ENCODE results near the gene TRIM7.

Gene TRIM7

GRCh38 chr5:181160755-181161533 lies 44.1 kb downstream of the TRIM7 start:
- TF ChIP-seq CREB1 (IDR thresholded peaks at IDR 0.05; ENCODE audit: low read depth), result peak; percentile 74
- TF ChIP-seq MAX (IDR thresholded peaks at IDR 0.05), result peak; percentile 87

GRCh38 chr5:181160152-181160754 lies 44.7 kb downstream of the TRIM7 start:
- no peak for TF ChIP-seq TEAD4 (IDR thresholded peaks at IDR 0.05)
- TF ChIP-seq TCF12 (IDR thresholded peaks at IDR 0.05; ENCODE audit: low read depth), result no peak
- TF ChIP-seq EP300 (IDR thresholded peaks at IDR 0.05; ENCODE audit: borderline replicate concordance), result no peak
- no peak for TF ChIP-seq MAX (IDR thresholded peaks at IDR 0.05)
- no peak for TF ChIP-seq USF1 (IDR thresholded peaks at IDR 0.05)
- peak; percentile 73 for TF ChIP-seq CREB1 (IDR thresholded peaks at IDR 0.05; ENCODE audit: low read depth)
- TF ChIP-seq ZBTB7A (IDR thresholded peaks at IDR 0.05; ENCODE audit: low read depth), result no peak
- TF ChIP-seq RAD21 (IDR thresholded peaks at IDR 0.05; ENCODE audit: low read depth), result no peak

GRCh38 chr5:181159286-181160151 lies 45.5 kb downstream of the TRIM7 start:
- TF ChIP-seq CREB1 (IDR thresholded peaks at IDR 0.05; ENCODE audit: low read depth), result no peak
- TF ChIP-seq RAD21 (IDR thresholded peaks at IDR 0.05; ENCODE audit: low read depth), result peak; percentile 92

GRCh38 chr5:181158869-181159268 lies 46.1 kb downstream of the TRIM7 start:
- TF ChIP-seq USF1 (IDR thresholded peaks at IDR 0.05), result no peak
- TF ChIP-seq EGR1 (IDR thresholded peaks at IDR 0.05), result no peak
- TF ChIP-seq TEAD4 (IDR thresholded peaks at IDR 0.05), result no peak
- TF ChIP-seq FOXM1 (IDR thresholded peaks at IDR 0.05; ENCODE audit: borderline replicate concordance, low read depth), result no peak
- TF ChIP-seq CEBPB (IDR thresholded peaks at IDR 0.05), result no peak
- TF ChIP-seq NFIC (IDR thresholded peaks at IDR 0.05), result no peak
- TF ChIP-seq EP300 (IDR thresholded peaks at IDR 0.05; ENCODE audit: borderline replicate concordance), result no peak
- no peak for TF ChIP-seq CREB1 (IDR thresholded peaks at IDR 0.05; ENCODE audit: low read depth)
- TF ChIP-seq TAF1 (IDR thresholded peaks at IDR 0.05; ENCODE audit: low read depth), result no peak
- TF ChIP-seq ZBTB7A (IDR thresholded peaks at IDR 0.05; ENCODE audit: low read depth), result no peak
- no peak for TF ChIP-seq YY1 (IDR thresholded peaks at IDR 0.05; ENCODE audit: low read depth)
- TF ChIP-seq MAX (IDR thresholded peaks at IDR 0.05), result no peak
- no peak for TF ChIP-seq REST (IDR thresholded peaks at IDR 0.05; ENCODE audit: low read depth)
- no peak for TF ChIP-seq TCF12 (IDR thresholded peaks at IDR 0.05; ENCODE audit: low read depth)
- TF ChIP-seq RAD21 (IDR thresholded peaks at IDR 0.05; ENCODE audit: low read depth), result no peak

GRCh38 chr5:181156758-181157157 lies 48.2 kb downstream of the TRIM7 start:
- TF ChIP-seq RAD21 (IDR thresholded peaks at IDR 0.05; ENCODE audit: low read depth) (no peak), TAF1 (IDR thresholded peaks at IDR 0.05; ENCODE audit: low read depth) (no peak), USF1 (IDR thresholded peaks at IDR 0.05) (no peak), TEAD4 (IDR thresholded peaks at IDR 0.05) (no peak), CEBPB (IDR thresholded peaks at IDR 0.05) (no peak), ZBTB7A (IDR thresholded peaks at IDR 0.05; ENCODE audit: low read depth) (no peak), EP300 (IDR thresholded peaks at IDR 0.05; ENCODE audit: borderline replicate concordance) (no peak), NFIC (IDR thresholded peaks at IDR 0.05) (no peak), FOXM1 (IDR thresholded peaks at IDR 0.05; ENCODE audit: borderline replicate concordance, low read depth) (no peak), TCF12 (IDR thresholded peaks at IDR 0.05; ENCODE audit: low read depth) (no peak)

- TF ChIP-seq CEBPB (IDR thresholded peaks at IDR 0.05) (no peak), ZBTB7A (IDR thresholded peaks at IDR 0.05; ENCODE audit: low read depth) (no peak), YY1 (IDR thresholded peaks at IDR 0.05; ENCODE audit: low read depth) (no peak), TEAD4 (IDR thresholded peaks at IDR 0.05) (no peak), TCF12 (IDR thresholded peaks at IDR 0.05; ENCODE audit: low read depth) (no peak), CREB1 (IDR thresholded peaks at IDR 0.05; ENCODE audit: low read depth) (no peak), NFIC (IDR thresholded peaks at IDR 0.05) (no peak), MAX (IDR thresholded peaks at IDR 0.05) (no peak), RAD21 (IDR thresholded peaks at IDR 0.05; ENCODE audit: low read depth) (no peak), REST (IDR thresholded peaks at IDR 0.05; ENCODE audit: low read depth) (no peak), EGR1 (IDR thresholded peaks at IDR 0.05) (no peak), USF1 (IDR thresholded peaks at IDR 0.05) (no peak), EP300 (IDR thresholded peaks at IDR 0.05; ENCODE audit: borderline replicate concordance) (no peak), TAF1 (IDR thresholded peaks at IDR 0.05; ENCODE audit: low read depth) (no peak), FOXM1 (IDR thresholded peaks at IDR 0.05; ENCODE audit: borderline replicate concordance, low read depth) (no peak)
Measured at GRCh38 chr5:181153814-181154213, 51.2 kb downstream of the TRIM7 start.
